HepG2 (cell line): ENCODE results near the gene MLST8. TPM values are rescaled to one million over a fixed set of nuclear protein-coding genes. Genes with fewer than 3 reads are reported as not detected.

ENCODE experiments used
- ATAD3A ChIP-seq: sonication (generic); formaldehyde crosslinking; IDR thresholded peaks from 2 replicates; pipeline ENCODE4 v1.4.0; 2020; ENCODE audit warnings: missing genetic modification reagents
- ATF1 ChIP-seq: IDR thresholded peaks from 2 replicates; pipeline ENCODE4 v1.6.1; 2016; ENCODE audit warnings: mild to moderate bottlenecking, control low read depth
- ATM ChIP-seq: fragments of 450-650 bp; IDR thresholded peaks from 2 replicates; pipeline ENCODE4 v1.7.1; 2017; ENCODE audit warnings: mild to moderate bottlenecking, borderline replicate concordance
- BCL6 ChIP-seq: IDR thresholded peaks from 2 replicates; pipeline ENCODE4 v1.6.1; 2016; ENCODE audit warnings: missing genetic modification reagents, missing compliant biosample characterization
- FOXA1 ChIP-seq, 2 experiments: fragments of 450-650 bp in 1 of 2; sonication (generic) in 1 of 2; formaldehyde crosslinking in 1 of 2; IDR thresholded peaks; 2 replicates each; pipeline versions ENCODE4 v1.4.0 to v1.6.1; 2016 to 2020; ENCODE audit warnings: missing genetic modification reagents in 1 of 2
- GLI4 ChIP-seq: sonication (generic); formaldehyde crosslinking; IDR thresholded peaks from 2 replicates; pipeline ENCODE4 v1.5.1; 2020; ENCODE audit warnings: missing genetic modification reagents, mild to moderate bottlenecking, moderate library complexity, borderline replicate concordance
- HCFC1 ChIP-seq: fragments of 150-350 bp; IDR thresholded peaks from 2 replicates; pipeline ENCODE4 v1.6.1; 2014; ENCODE audit warnings: low read depth, low read length
- NR2F6 ChIP-seq, 2 experiments: IDR thresholded peaks; 2 replicates each; pipeline ENCODE4 v1.6.1; 2016; ENCODE audit warnings: antibody characterized with exemption in 1 of 2, mild to moderate bottlenecking in 1 of 2
- POLR2A ChIP-seq, 2 experiments: IDR thresholded peaks; 2 replicates each; pipeline ENCODE4 v1.6.1; 2011; ENCODE audit warnings: low read depth in 2 of 2, low read length in 2 of 2, mild to moderate bottlenecking in 1 of 2, moderate library complexity in 1 of 2; ENCODE audit not compliant: insufficient read depth in 1 of 2
- POLR2AphosphoS5 ChIP-seq: IDR thresholded peaks from 2 replicates; pipeline ENCODE4 v1.6.1; 2012; ENCODE audit warnings: low read depth, low read length
- POLR2G ChIP-seq: fragments of 200-400 bp; formaldehyde crosslinking; IDR thresholded peaks from 2 replicates; pipeline ENCODE4 v1.6.1; 2018; ENCODE audit warnings: mild to moderate bottlenecking, low read depth, low read length, moderate library complexity
- RAD21 ChIP-seq: fragments of 450-650 bp; formaldehyde crosslinking; IDR thresholded peaks from 2 replicates; pipeline ENCODE4 v1.5.0; 2020; ENCODE audit warnings: mild to moderate bottlenecking
- SAFB2 ChIP-seq: sonication (generic); formaldehyde crosslinking; IDR thresholded peaks from 2 replicates; pipeline ENCODE4 v1.5.1; 2020; ENCODE audit warnings: missing genetic modification reagents, low read depth, mild to moderate bottlenecking, borderline replicate concordance
- SALL1 ChIP-seq: sonication (generic); formaldehyde crosslinking; IDR thresholded peaks from 2 replicates; pipeline ENCODE4 v1.8.0; 2022; ENCODE audit warnings: mild to moderate bottlenecking, missing genetic modification reagents
- SMARCE1 ChIP-seq: fragments of 450-650 bp; IDR thresholded peaks from 2 replicates; pipeline ENCODE4 v1.6.1; 2017; ENCODE audit warnings: borderline replicate concordance
- SPEN ChIP-seq: sonication (generic); formaldehyde crosslinking; IDR thresholded peaks from 2 replicates; pipeline ENCODE4 v1.5.1; 2020; ENCODE audit warnings: low read depth, mild to moderate bottlenecking, missing genetic modification reagents
- ZC3H13 ChIP-seq: sonication (generic); formaldehyde crosslinking; IDR thresholded peaks from 2 replicates; pipeline ENCODE4 v1.8.1; 2023; ENCODE audit warnings: mild to moderate bottlenecking, missing genetic modification reagents, moderate library complexity
- ZNF343 ChIP-seq: sonication (generic); formaldehyde crosslinking; IDR thresholded peaks from 2 replicates; pipeline ENCODE4 v1.4.0; 2020; ENCODE audit warnings: mild to moderate bottlenecking, missing genetic modification reagents
- ZNF451 ChIP-seq: sonication (generic); formaldehyde crosslinking; IDR thresholded peaks from 2 replicates; pipeline ENCODE4 v1.5.0; 2020; ENCODE audit warnings: mild to moderate bottlenecking, missing genetic modification reagents
- ZNF614 ChIP-seq: IDR thresholded peaks from 2 replicates; pipeline ENCODE4 v1.6.1; 2018; ENCODE audit warnings: missing biosample characterization, missing genetic modification reagents, inconsistent platforms, borderline replicate concordance
- ZNF7 ChIP-seq: IDR thresholded peaks from 2 replicates; pipeline ENCODE4 v1.6.1; 2016; ENCODE audit warnings: missing biosample characterization, missing genetic modification reagents
- ZNF737 ChIP-seq: sonication (generic); formaldehyde crosslinking; IDR thresholded peaks from 2 replicates; pipeline ENCODE4 v1.5.0; 2020; ENCODE audit warnings: missing genetic modification reagents, mild to moderate bottlenecking, borderline replicate concordance
- polyA plus RNA-seq, 8 experiments: library from polyadenylated mRNA; depleted of rRNA in 3 of 8; stranded (reverse) in 7 of 8; unstranded in 1 of 8; fragments of >200 nt; fragmentation: Illumina TruSeq in 4 of 8; extraction: Trizol in 4 of 8; gene quantifications; 2 replicates each; pipeline versions ENCODE4 v1.2.1 to v1.2.3, GENCODE V29; 2011 to 2016; ENCODE audit warnings: low read depth in 4 of 8, missing spikeins in 1 of 8, mixed read lengths in 1 of 8; ENCODE audit not compliant: insufficient read depth in 1 of 8
- total RNA-seq, 5 experiments: library from RNA; depleted of rRNA; stranded (reverse); fragments of >200 nt; fragmentation: Illumina TruSeq; extraction: Trizol; gene quantifications; 2 replicates each; pipeline ENCODE4 v1.2.3, GENCODE V29; 2016; ENCODE audit warnings: low read depth in 1 of 5
- TF ChIP-seq, protein P1 (sequence below): sonication (generic); formaldehyde crosslinking; IDR thresholded peaks from 2 replicates; pipeline ENCODE4 v1.5.0; 2020; ENCODE audit warnings: mild to moderate bottlenecking, missing genetic modification reagents
- TF ChIP-seq, protein P2 (sequence below): sonication (generic); formaldehyde crosslinking; IDR thresholded peaks from 2 replicates; pipeline ENCODE4 v1.4.0; 2020; ENCODE audit warnings: missing genetic modification reagents, borderline replicate concordance
- TF ChIP-seq, protein P3 (sequence below): sonication (generic); formaldehyde crosslinking; IDR thresholded peaks from 2 replicates; pipeline ENCODE4 v1.5.0; 2020; ENCODE audit warnings: missing genetic modification reagents
- TF ChIP-seq, protein P4 (sequence below): IDR thresholded peaks from 2 replicates; pipeline ENCODE4 v1.6.1; 2016; ENCODE audit warnings: missing compliant biosample characterization, missing genetic modification reagents, borderline replicate concordance

Gene MLST8
- total and polyA plus RNA-seq, 2 of the 13 experiments (the other 11 are each of a cell fraction or from before 2014, with no cell fraction given): 30.8 to 72.7 TPM

DNA sequence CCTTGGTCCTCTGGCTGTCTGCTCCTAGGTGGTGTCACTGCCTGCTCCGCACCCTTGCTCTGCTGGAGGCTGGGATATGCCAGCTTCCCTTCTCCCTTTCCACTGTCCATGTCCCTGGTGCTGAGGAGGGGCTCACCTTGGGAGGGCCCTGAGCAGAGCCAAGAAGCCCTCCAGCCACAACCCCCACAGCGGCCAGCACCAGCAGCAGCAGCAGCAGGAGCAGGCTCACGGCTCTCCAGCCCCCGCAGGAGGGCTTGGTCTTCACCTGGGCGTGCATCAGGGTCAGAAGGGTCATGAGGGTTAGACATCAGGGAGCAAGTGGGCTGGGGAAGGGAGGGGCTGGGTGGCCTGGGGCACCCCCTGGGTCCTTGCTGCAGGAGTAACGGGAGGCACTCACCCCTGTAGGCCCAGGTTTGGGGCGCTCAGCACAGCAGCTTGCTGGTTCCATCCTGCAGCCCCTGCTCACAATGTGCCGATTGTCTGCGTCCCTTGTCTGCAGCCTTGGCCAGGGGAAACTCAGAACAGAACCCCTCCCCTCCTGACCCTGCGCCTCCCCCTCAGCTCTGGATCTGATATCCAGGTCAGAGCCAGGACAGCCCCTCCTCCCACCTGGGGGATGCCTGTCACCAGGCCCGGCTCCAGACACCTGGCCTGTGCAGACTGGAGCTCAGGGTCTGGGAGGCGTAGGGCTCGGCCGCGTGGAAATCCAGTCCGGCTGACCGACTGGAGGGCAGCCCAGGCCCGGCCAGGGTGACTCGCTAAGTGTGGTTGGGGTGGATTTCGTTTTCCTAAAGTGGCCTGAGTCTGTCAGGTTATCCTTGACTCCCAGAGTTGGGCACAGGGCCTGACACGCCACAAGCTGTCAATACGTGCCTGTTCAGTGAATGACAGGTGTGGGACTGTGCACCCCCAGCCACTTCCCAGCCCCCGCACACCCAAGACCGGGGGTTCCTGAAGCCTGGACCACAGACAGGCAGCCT is 5.4 kb downstream of the MLST8 start, which contains the start of gene BRICD5 (continued):
- TF ChIP-seq, protein P1, sequence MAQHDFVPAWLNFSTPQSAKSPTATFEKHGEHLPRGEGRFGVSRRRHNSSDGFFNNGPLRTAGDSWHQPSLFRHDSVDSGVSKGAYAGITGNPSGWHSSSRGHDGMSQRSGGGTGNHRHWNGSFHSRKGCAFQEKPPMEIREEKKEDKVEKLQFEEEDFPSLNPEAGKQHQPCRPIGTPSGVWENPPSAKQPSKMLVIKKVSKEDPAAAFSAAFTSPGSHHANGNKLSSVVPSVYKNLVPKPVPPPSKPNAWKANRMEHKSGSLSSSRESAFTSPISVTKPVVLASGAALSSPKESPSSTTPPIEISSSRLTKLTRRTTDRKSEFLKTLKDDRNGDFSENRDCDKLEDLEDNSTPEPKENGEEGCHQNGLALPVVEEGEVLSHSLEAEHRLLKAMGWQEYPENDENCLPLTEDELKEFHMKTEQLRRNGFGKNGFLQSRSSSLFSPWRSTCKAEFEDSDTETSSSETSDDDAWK (CRISPR knock-in tag): no peak
- TF ChIP-seq ATAD3A (no peak), ZNF451 (peak; percentile 80), NR2F6 (IDR thresholded peaks at IDR 0.05) (no peak), NR2F6 (CRISPR knock-in tag; IDR thresholded peaks at IDR 0.05) (peak; percentile 58), POLR2AphosphoS5 (peak; percentile 36; the same call in 1 of the 2 replicates), HCFC1 (no peak), ZNF343 (CRISPR knock-in tag) (0 out of 2 replicates have a peak, but pooled peaks have one; percentile 10), RAD21 (CRISPR knock-in tag) (peak; percentile 5; the same call in 1 of the 2 replicates), FOXA1 (IDR thresholded peaks at IDR 0.05) (no peak), FOXA1 (CRISPR knock-in tag; IDR thresholded peaks at IDR 0.05) (no peak), POLR2A (IDR thresholded peaks at IDR 0.05; ENCODE audit: insufficient read depth in 1 of 2, low read depth in 2 of 2, low read length in 2 of 2) (peak in 1 of 2 experiments; percentile 33; a peak in 2 of 4 replicates), ATM (no peak), ZNF7 (CRISPR knock-in tag) (no peak), ZNF614 (CRISPR knock-in tag) (no peak), POLR2G (peak; percentile 53), ZC3H13 (peak; percentile 94), ATF1 (CRISPR knock-in tag) (no peak), SALL1 (no peak; the same call in 1 of the 2 replicates), SMARCE1 (no peak), BCL6 (CRISPR knock-in tag) (no peak), SPEN (CRISPR knock-in tag) (no peak), SAFB2 (CRISPR knock-in tag) (no peak), ZNF737 (CRISPR knock-in tag) (no peak), GLI4 (no peak)
- TF ChIP-seq, protein P2, sequence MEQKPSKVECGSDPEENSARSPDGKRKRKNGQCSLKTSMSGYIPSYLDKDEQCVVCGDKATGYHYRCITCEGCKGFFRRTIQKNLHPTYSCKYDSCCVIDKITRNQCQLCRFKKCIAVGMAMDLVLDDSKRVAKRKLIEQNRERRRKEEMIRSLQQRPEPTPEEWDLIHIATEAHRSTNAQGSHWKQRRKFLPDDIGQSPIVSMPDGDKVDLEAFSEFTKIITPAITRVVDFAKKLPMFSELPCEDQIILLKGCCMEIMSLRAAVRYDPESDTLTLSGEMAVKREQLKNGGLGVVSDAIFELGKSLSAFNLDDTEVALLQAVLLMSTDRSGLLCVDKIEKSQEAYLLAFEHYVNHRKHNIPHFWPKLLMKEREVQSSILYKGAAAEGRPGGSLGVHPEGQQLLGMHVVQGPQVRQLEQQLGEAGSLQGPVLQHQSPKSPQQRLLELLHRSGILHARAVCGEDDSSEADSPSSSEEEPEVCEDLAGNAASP (CRISPR knock-in tag): peak; percentile 71; the same call in 1 of the 2 replicates
- TF ChIP-seq, protein P3, sequence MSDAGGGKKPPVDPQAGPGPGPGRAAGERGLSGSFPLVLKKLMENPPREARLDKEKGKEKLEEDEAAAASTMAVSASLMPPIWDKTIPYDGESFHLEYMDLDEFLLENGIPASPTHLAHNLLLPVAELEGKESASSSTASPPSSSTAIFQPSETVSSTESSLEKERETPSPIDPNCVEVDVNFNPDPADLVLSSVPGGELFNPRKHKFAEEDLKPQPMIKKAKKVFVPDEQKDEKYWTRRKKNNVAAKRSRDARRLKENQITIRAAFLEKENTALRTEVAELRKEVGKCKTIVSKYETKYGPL: no peak
- TF ChIP-seq, protein P4, sequence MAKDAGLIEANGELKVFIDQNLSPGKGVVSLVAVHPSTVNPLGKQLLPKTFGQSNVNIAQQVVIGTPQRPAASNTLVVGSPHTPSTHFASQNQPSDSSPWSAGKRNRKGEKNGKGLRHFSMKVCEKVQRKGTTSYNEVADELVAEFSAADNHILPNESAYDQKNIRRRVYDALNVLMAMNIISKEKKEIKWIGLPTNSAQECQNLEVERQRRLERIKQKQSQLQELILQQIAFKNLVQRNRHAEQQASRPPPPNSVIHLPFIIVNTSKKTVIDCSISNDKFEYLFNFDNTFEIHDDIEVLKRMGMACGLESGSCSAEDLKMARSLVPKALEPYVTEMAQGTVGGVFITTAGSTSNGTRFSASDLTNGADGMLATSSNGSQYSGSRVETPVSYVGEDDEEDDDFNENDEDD: no peak
